ENCODE results near the gene CNGA2. TPM values are rescaled to one million over a fixed set of nuclear protein-coding genes. Genes with fewer than 3 reads are reported as not detected.

Gene CNGA2
- polyA plus RNA-seq, 3 donors = not detected

DNA sequence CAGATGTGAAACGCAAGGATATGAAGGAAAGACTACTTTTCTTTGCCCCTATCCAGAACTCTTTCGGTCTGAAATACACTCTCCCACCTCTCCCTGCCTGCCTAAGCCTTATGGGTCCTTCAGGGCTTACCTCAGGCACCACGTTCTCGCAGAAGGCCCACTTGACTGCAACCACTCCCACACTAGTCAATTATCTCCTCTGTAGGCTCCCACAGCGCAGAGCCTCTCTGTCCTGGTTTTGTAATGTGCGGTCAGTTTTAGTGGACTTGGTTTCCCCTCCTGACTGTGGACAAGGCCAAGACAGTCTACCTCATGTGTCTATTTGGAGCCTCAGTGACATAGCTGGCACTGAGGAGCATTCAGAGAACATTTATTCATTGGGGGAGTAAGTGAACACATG lies 11.1 kb downstream of the CNGA2 start:
- H3K9me3 Mint-ChIP-seq = peaks cover 3 to 8% (median 5%) of the 10 kb centered on the region in 7 donors
- no peaks in the 10 kb centered on the region for H3K27me3 ChIP-seq (ENCODE audit: control insufficient read depth in 2 of 2, insufficient read depth in 2 of 2, low read length in 2 of 2)
- H3K4me2 ChIP-seq (replicated peaks; ENCODE audit: extremely low read depth, low read length, poor library complexity, severe bottlenecking) = no peak overlapping the region
- no peak overlapping the region for H3K4me3 ChIP-seq (replicated peaks in 1 of 3; ENCODE audit: low read depth in 2 of 3, low read length in 3 of 3)
- no peaks in the 10 kb centered on the region for H3K36me3 ChIP-seq (replicated peaks in 1 of 2; ENCODE audit: control insufficient read depth in 1 of 2, insufficient read depth in 2 of 2, low read length in 2 of 2)
- intact Hi-C loops (cut with micrococcal nuclease) = no loop called here
- H3K4me3 Mint-ChIP-seq = no peak overlapping the region
- no peak overlapping the region for H3K9ac ChIP-seq (ENCODE audit: insufficient read depth, low read length, poor library complexity, severe bottlenecking)
- H3K79me2 ChIP-seq (ENCODE audit: insufficient read depth, low read length) = no peaks in the 10 kb centered on the region
- no peaks in the 10 kb centered on the region for H3K4me1 Mint-ChIP-seq
- H3K36me3 Mint-ChIP-seq = no peaks in the 10 kb centered on the region
- no peak for DNase-seq
- H3K27ac ChIP-seq (ENCODE audit: low read depth in 1 of 2, low read length in 2 of 2) = no peak overlapping the region
- H3K9me3 ChIP-seq (replicated peaks in 1 of 2; ENCODE audit: control insufficient read depth in 1 of 2, insufficient read depth in 1 of 2, low read length in 2 of 2) = no peaks in the 10 kb centered on the region
- H4K20me1 ChIP-seq (ENCODE audit: insufficient read depth, low read length) = no peaks in the 10 kb centered on the region
- H3K4me1 ChIP-seq (ENCODE audit: control insufficient read depth in 1 of 2, insufficient read depth in 2 of 2, low read length in 2 of 2) = no peaks in the 10 kb centered on the region
- TF ChIP-seq, protein P1, sequence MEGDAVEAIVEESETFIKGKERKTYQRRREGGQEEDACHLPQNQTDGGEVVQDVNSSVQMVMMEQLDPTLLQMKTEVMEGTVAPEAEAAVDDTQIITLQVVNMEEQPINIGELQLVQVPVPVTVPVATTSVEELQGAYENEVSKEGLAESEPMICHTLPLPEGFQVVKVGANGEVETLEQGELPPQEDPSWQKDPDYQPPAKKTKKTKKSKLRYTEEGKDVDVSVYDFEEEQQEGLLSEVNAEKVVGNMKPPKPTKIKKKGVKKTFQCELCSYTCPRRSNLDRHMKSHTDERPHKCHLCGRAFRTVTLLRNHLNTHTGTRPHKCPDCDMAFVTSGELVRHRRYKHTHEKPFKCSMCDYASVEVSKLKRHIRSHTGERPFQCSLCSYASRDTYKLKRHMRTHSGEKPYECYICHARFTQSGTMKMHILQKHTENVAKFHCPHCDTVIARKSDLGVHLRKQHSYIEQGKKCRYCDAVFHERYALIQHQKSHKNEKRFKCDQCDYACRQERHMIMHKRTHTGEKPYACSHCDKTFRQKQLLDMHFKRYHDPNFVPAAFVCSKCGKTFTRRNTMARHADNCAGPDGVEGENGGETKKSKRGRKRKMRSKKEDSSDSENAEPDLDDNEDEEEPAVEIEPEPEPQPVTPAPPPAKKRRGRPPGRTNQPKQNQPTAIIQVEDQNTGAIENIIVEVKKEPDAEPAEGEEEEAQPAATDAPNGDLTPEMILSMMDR (IDR thresholded peaks at IDR 0.05) = no peak
- peaks cover 0 to 10% (median 4%) of the 10 kb centered on the region in 3 donors for H3K27me3 Mint-ChIP-seq (ENCODE audit: low read depth in 3 of 3)
- H3K27ac Mint-ChIP-seq = no peak overlapping the region
- H2AFZ ChIP-seq (ENCODE audit: insufficient read depth, low read depth, low read length, poor library complexity, severe bottlenecking) = no peak overlapping the region
- WGBS (ENCODE audit: insufficient coverage) = no CpG with 5 or more reads among the region's 6 CpGs

DNA sequence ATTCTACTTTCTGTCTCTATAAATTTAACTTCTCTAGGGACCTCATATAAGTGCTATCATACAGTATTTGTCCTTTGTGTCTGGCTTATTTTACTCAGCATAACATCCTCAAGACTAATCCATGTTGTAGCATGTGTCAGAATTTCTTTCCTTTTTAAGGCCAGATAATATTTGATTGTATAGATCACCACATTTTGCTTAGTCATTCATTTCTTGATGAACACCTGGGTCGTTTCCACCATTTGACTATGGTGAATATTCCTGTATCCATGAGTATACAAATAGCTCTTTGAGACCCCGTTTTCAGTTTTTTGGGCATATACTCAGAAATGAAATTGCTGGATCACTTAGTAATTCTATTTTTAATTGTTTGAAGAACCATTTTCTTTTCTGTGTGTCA lies 12.0 kb downstream of the CNGA2 start:
- Histone ChIP-seq H3K9me3 (replicated peaks in 1 of 2; ENCODE audit: control insufficient read depth in 1 of 2, insufficient read depth in 1 of 2, low read length in 2 of 2) (no peaks in the 10 kb centered on the region), H3K36me3 (replicated peaks in 1 of 2; ENCODE audit: control insufficient read depth in 1 of 2, insufficient read depth in 2 of 2, low read length in 2 of 2) (no peaks in the 10 kb centered on the region), H3K79me2 (ENCODE audit: insufficient read depth, low read length) (no peaks in the 10 kb centered on the region), H3K27me3 (ENCODE audit: control insufficient read depth in 2 of 2, insufficient read depth in 2 of 2, low read length in 2 of 2) (no peaks in the 10 kb centered on the region), H3K9ac (ENCODE audit: insufficient read depth, low read length, poor library complexity, severe bottlenecking) (no peak overlapping the region), H3K4me2 (replicated peaks; ENCODE audit: extremely low read depth, low read length, poor library complexity, severe bottlenecking) (no peak overlapping the region), H3K4me3 (replicated peaks in 1 of 3; ENCODE audit: low read depth in 2 of 3, low read length in 3 of 3) (no peak overlapping the region), H2AFZ (ENCODE audit: insufficient read depth, low read depth, low read length, poor library complexity, severe bottlenecking) (no peak overlapping the region), H3K27ac (ENCODE audit: low read depth in 1 of 2, low read length in 2 of 2) (no peak overlapping the region), H3K4me1 (ENCODE audit: control insufficient read depth in 1 of 2, insufficient read depth in 2 of 2, low read length in 2 of 2) (no peaks in the 10 kb centered on the region), H4K20me1 (ENCODE audit: insufficient read depth, low read length) (no peaks in the 10 kb centered on the region)
- Mint-ChIP-seq H3K4me3 (no peak overlapping the region), H3K4me1 (no peaks in the 10 kb centered on the region), H3K27ac (no peak overlapping the region), H3K27me3 (ENCODE audit: low read depth in 3 of 3) (peaks cover 1 to 15% (median 4%) of the 10 kb centered on the region in 3 donors), H3K36me3 (no peaks in the 10 kb centered on the region), H3K9me3 (peaks cover 0 to 7% (median 4%) of the 10 kb centered on the region in 7 donors)
- intact Hi-C loops (cut with micrococcal nuclease) = no loop called here
- no CpG with 5 or more reads among the region's 2 CpGs for WGBS (ENCODE audit: insufficient coverage)
- DNase-seq = no peak
- TF ChIP-seq, protein P1 (IDR thresholded peaks at IDR 0.05) = no peak

Data from CD14-positive monocyte (primary cell).